BE2C (cell line): ENCODE data around the gene ADAMTS3.
"Not testable (repeated sequence)": the region's sequence is repeated elsewhere in the genome, so short reads cannot be mapped to it uniquely, and the experiment has no call there.

ENCODE experiments used
- DNase-seq: peaks from one replicate; pipeline ENCODE4 v3.0.0-alpha.2; 2020
- H3K27me3 ChIP-seq: fragments of 250-450 bp; sonication (Bioruptor Pico); 2 replicates; pipeline ENCODE4 v1.5.1; 2020; ENCODE audit warnings: mild to moderate bottlenecking
- H3K36me3 ChIP-seq: fragments of 250-450 bp; sonication (Bioruptor Pico); 2 replicates; pipeline ENCODE4 v1.5.1; 2020; ENCODE audit warnings: mild to moderate bottlenecking
- H3K4me1 ChIP-seq: fragments of 250-450 bp; sonication (Bioruptor Pico); 2 replicates; pipeline ENCODE4 v1.5.1; 2020
- H3K4me3 ChIP-seq: 2 replicates; pipeline ENCODE4 v1.5.1; 2011; ENCODE audit warnings: low read depth, low read length
- H3K9me3 ChIP-seq: fragments of 250-450 bp; sonication (Bioruptor Pico); 2 replicates; pipeline ENCODE4 v1.5.1; 2020
- CTCF ChIP-seq: IDR thresholded peaks from 2 replicates; pipeline ENCODE4 v1.5.1; 2012; ENCODE audit warnings: mild to moderate bottlenecking, low read depth, low read length

The ADAMTS3 gene

DNA sequence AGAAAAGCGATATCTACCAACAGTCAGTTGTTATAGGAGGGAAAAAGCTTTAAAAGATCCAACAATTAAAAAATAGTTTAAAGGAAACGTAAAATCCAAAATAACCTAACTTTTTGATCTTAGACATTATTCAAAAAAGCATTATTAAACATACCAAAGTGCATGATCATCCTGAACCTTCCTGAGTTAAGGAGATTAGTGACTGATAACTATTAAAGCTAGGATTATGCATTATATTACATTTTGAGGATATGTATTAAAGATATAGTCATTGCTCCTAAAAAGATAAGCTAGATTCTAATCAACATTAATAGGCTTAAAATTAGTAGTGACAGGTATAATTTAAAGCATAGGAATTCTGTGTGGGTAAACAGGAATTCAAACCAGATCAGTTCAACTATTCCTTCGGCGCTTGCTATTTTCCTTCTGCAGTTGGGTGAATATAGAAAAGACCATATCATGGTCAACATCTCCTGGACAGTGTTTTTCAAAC is 139.6 kb downstream of the ADAMTS3 start:
- peaks cover 8% of the 10 kb centered on the region for H3K4me1 ChIP-seq
- no peak for TF ChIP-seq CTCF
- DNase-seq: no peak
- H3K9me3 ChIP-seq: no peaks in the 10 kb centered on the region
- no peaks in the 10 kb centered on the region for H3K27me3 ChIP-seq
- no peaks in the 10 kb centered on the region for H3K36me3 ChIP-seq
- H3K4me3 ChIP-seq: no peak overlapping the region

- Histone ChIP-seq H3K4me1 (peaks cover 24% of the 10 kb centered on the region), H3K36me3 (no peaks in the 10 kb centered on the region), H3K27me3 (no peaks in the 10 kb centered on the region), H3K4me3 (no peak overlapping the region), H3K9me3 (no peaks in the 10 kb centered on the region)
- no peak for TF ChIP-seq CTCF
- no peak for DNase-seq
Measured at GRCh38 chr4:72427057-72427456, 142.0 kb downstream of the ADAMTS3 start.

- not testable (repeated sequence) for DNase-seq, H3K36me3 ChIP-seq, H3K4me3 ChIP-seq, H3K9me3 ChIP-seq, H3K27me3 ChIP-seq
- H3K4me1 ChIP-seq: peaks cover 27% of the 10 kb centered on the region
Measured at GRCh38 chr4:72425908-72426307, 143.1 kb downstream of the ADAMTS3 start.

- H3K36me3 ChIP-seq: no peaks in the 10 kb centered on the region
- TF ChIP-seq CTCF: no peak
- no peak overlapping the region for H3K4me3 ChIP-seq
- no peaks in the 10 kb centered on the region for H3K27me3 ChIP-seq
- peak; percentile 42 for DNase-seq
- H3K4me1 ChIP-seq: peaks cover 39% of the 10 kb centered on the region
- no peaks in the 10 kb centered on the region for H3K9me3 ChIP-seq
Measured at GRCh38 chr4:72424006-72424405, 145.0 kb downstream of the ADAMTS3 start.

DNA sequence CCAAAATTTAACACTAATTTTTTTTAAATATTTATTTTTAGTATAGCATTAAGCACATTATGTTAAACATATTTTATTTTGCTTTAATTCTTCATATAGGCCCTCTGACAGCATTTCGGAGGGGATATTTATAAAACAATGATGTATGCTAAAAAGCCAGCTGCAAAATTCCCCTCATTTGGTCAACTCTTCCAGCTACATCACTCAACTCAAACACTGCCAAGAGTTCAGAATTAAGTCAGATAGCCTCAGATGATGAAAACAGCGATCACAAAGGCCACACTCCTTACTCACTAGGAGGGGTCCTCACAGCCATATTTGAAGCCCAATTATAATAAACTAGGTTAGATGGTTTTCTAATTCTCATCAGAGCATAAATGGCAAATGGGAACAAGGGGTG is 146.6 kb downstream of the ADAMTS3 start:
- Histone ChIP-seq H3K27me3 (no peaks in the 10 kb centered on the region), H3K9me3 (no peaks in the 10 kb centered on the region), H3K4me1 (peaks cover 46% of the 10 kb centered on the region), H3K36me3 (no peaks in the 10 kb centered on the region), H3K4me3 (no peak overlapping the region)
- TF ChIP-seq CTCF: no peak
- DNase-seq: no peak

GRCh38 chr4:72418458-72418857 is 150.6 kb downstream of the ADAMTS3 start:
- Histone ChIP-seq H3K36me3 (no peaks in the 10 kb centered on the region), H3K4me1 (peaks cover 51% of the 10 kb centered on the region), H3K27me3 (no peaks in the 10 kb centered on the region), H3K4me3 (no peak overlapping the region; the same call in 1 of the 2 replicates), H3K9me3 (no peaks in the 10 kb centered on the region)
- DNase-seq: peak; percentile 87
- no peak for TF ChIP-seq CTCF

DNA sequence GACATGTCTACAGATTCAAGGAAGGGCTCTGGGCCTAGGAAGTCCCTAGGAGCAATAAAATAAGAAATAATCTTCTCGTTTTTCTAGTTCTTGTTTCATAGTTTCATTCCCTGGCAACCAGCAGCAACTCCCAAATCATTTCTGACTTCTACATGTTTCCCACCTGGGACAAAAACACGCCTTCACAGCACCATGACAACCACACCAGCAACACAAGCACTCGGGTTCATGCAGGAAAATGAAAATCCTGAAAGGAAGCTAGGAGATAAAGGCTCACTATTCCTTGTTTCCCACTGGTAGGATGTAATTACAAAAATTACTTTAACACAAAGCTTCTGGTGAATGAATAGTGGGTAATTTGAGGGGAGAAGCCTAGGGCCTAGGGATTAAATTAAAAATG is 158.9 kb downstream of the ADAMTS3 start:
- peaks cover 3% of the 10 kb centered on the region for H3K36me3 ChIP-seq
- H3K27me3 ChIP-seq: no peaks in the 10 kb centered on the region
- TF ChIP-seq CTCF: no peak
- DNase-seq: no peak
- peaks cover 3% of the 10 kb centered on the region; the same call in 1 of the 2 replicates for H3K4me1 ChIP-seq
- H3K9me3 ChIP-seq: no peaks in the 10 kb centered on the region
- no peak overlapping the region for H3K4me3 ChIP-seq
